PC-3 (cell line): ENCODE results near the gene ZNF385C.

Source experiments
- CTCF ChIP-seq: fragments of 300-600 bp; sonication (generic); conservative IDR thresholded peaks from 2 replicates; pipeline ENCODE4 v1.5.1; 2017; ENCODE audit warnings: antibody characterized with exemption, low read depth, mild to moderate bottlenecking, low read length
- EZH2 ChIP-seq: fragments of 300-600 bp; sonication (generic); IDR thresholded peaks from one replicate; pipeline ENCODE4 v1.6.1; 2017; ENCODE audit warnings: antibody characterized with exemption, mild to moderate bottlenecking, low read length; ENCODE audit not compliant: unreplicated experiment
- EZH2phosphoT487 ChIP-seq: fragments of 300-600 bp; sonication (generic); IDR thresholded peaks from 2 replicates; pipeline ENCODE4 v1.6.1; 2018; ENCODE audit warnings: mild to moderate bottlenecking, antibody characterized with exemption, low read length, borderline replicate concordance

GRCh38 chr17:42055027-42055426 is 43.2 kb downstream of the ZNF385C start:
- no peak for TF ChIP-seq CTCF
- TF ChIP-seq EZH2phosphoT487 = no peak
- no peak for TF ChIP-seq EZH2
